ENCODE data around the gene PHLPP1.
A peak's percentile ranks its signal among the peaks of the same experiment; 100 is the strongest.

Gene PHLPP1

DNA sequence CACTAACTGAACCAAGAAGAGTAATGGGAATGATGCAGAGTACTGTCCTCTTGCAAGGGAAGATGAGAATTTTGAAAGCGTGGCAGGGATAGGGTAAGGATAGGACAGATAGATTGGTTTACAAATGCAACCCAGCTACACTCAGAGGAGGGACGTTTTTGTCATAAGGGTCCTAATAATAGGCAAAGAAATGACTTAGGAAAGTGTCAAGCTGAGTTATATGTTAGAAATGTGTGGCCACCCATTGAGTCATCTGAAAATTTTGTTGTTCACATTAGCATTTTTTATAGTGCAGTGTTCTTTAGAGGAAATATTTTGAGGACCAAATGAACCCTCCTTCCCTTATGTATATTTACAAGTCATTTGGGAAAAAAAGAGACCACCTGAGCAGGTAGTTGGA, 137.5 kb downstream of the PHLPP1 start:
- peak; percentile 21 for DNase-seq (ENCODE audit: low read depth)
- no peak overlapping the region for H3K4me3 ChIP-seq (ENCODE audit: low read length)
- TF ChIP-seq, protein P1, sequence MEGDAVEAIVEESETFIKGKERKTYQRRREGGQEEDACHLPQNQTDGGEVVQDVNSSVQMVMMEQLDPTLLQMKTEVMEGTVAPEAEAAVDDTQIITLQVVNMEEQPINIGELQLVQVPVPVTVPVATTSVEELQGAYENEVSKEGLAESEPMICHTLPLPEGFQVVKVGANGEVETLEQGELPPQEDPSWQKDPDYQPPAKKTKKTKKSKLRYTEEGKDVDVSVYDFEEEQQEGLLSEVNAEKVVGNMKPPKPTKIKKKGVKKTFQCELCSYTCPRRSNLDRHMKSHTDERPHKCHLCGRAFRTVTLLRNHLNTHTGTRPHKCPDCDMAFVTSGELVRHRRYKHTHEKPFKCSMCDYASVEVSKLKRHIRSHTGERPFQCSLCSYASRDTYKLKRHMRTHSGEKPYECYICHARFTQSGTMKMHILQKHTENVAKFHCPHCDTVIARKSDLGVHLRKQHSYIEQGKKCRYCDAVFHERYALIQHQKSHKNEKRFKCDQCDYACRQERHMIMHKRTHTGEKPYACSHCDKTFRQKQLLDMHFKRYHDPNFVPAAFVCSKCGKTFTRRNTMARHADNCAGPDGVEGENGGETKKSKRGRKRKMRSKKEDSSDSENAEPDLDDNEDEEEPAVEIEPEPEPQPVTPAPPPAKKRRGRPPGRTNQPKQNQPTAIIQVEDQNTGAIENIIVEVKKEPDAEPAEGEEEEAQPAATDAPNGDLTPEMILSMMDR (IDR thresholded peaks at IDR 0.05; ENCODE audit: insufficient read depth, low read depth, low read length, missing control alignments) = no peak

DNA sequence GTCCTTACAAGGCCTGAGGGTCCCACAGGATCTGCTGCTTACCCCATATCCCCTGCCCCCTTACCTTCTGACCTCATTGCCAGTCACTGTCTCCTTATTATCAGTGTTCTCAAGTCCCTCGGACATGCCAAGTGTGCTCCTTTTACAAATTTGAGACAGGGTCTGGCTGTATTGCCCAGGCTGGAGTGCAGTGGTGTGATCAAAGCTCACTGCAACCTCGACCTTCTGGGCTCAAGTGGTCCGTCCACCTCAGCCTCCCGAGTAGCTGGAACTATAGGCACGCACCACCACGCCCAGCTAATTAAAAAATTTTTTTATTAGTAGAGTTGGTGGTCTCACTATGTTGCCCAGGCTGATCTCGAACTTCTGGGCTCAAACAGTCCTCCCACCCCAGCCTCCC, 141.0 kb downstream of the PHLPP1 start:
- DNase-seq (ENCODE audit: low read depth) = no peak
- no peak overlapping the region for H3K4me3 ChIP-seq (ENCODE audit: low read length)
- TF ChIP-seq, protein P1 (IDR thresholded peaks at IDR 0.05; ENCODE audit: insufficient read depth, low read depth, low read length, missing control alignments) = no peak

DNA sequence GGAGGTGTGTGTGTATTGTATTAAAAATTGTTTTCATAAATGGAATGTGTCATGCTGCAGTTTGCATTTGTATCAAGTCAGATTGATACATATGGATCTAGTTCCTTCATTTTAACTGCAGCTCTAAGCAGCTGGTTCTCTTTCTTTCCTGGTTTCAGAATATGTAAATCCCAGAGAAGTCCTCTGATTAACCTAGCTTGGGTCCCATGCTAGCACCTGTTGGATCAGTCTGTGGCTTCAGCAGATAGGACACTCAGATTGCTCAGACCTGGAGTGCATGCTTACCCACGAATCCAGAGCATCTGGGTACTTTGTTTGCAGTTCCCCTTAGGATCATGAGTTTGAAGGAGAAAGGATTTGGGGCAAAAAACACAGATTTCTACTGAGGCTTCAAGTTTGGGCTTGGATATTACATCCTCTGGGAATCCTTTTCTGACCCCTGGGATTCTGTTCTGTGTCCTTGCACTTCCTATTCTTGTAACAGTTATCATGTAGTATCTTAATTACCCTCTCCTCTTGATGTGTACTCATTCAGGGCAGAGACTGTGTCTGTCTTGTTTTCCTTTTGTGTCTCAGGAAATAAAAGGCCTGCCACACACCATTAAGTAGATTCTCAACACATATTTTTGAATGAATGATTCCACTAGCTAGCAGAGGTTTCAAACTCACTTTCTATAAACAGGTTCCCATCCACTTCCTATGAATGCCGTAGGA, 142.1 kb downstream of the PHLPP1 start:
- TF ChIP-seq, protein P1 (IDR thresholded peaks at IDR 0.05; ENCODE audit: insufficient read depth, low read depth, low read length, missing control alignments) = no peak
- H3K4me3 ChIP-seq (ENCODE audit: low read length) = no peak overlapping the region
- DNase-seq (ENCODE audit: low read depth) = no peak

DNA sequence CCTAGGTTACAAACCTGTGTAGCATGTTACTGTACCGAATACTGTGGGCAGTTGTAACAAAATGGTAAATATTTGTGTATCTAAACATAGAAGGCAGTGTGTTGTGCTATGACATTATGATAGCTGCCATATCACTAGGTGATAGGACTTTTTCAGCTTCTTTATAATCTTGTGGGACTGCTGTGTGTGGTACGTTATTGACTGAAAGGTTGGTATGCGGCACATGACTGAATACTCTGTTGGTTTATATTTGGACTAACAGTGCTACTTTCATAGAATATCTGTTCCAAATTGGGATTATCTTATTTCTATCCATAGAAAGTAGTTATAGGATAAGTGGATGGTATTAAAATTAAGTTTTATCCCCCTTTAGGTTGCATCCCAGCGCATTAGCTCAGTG, 144.7 kb downstream of the PHLPP1 start:
- TF ChIP-seq, protein P1 (IDR thresholded peaks at IDR 0.05; ENCODE audit: insufficient read depth, low read depth, low read length, missing control alignments) = no peak
- DNase-seq (ENCODE audit: low read depth) = no peak
- no peak overlapping the region for H3K4me3 ChIP-seq (ENCODE audit: low read length)

DNA sequence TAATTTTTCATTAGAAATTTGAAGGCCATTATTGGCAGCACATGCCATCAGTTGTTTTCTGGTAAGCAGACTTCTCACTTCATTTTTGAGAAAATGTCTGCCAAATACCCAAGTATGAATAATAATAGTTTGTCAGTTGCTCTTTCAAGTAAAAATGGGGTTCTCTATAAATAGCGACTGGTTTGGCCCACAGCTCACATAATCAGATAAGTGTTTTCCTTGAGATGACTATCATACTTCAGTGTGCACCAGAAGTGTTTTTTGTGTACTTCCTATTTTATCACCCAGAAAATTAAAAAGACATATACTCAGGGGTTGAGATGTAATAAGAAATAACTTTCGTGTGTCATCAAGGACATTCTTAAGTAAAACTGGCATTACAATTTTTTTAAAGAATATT, 147.1 kb downstream of the PHLPP1 start:
- DNase-seq (ENCODE audit: low read depth) = no peak
- no peak overlapping the region for H3K4me3 ChIP-seq (ENCODE audit: low read length)
- TF ChIP-seq, protein P1 (IDR thresholded peaks at IDR 0.05; ENCODE audit: insufficient read depth, low read depth, low read length, missing control alignments) = no peak

DNA sequence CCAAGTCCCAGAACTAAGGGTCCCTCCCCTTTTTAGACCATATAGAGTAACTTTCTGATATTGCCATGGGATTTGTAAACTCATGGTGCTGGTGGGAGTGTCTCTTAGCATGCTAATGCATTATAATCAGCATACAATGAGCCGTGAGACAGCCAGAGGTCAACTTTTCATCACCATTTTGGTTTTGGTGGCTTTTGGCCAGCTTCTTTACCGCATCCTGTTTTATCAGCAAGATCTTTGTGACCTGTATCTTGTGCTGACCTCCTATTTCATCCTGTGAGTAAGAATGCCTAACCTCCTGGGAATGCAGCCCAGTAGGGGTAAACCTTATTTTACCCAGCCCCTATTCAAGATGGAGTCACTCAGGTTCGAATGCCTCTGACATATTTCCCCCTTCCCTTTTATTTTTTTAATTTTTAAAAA, 148.2 kb downstream of the PHLPP1 start:
- no peak overlapping the region for H3K4me3 ChIP-seq (ENCODE audit: low read length)
- no peak for DNase-seq (ENCODE audit: low read depth)
- TF ChIP-seq, protein P1 (IDR thresholded peaks at IDR 0.05; ENCODE audit: insufficient read depth, low read depth, low read length, missing control alignments) = no peak

DNA sequence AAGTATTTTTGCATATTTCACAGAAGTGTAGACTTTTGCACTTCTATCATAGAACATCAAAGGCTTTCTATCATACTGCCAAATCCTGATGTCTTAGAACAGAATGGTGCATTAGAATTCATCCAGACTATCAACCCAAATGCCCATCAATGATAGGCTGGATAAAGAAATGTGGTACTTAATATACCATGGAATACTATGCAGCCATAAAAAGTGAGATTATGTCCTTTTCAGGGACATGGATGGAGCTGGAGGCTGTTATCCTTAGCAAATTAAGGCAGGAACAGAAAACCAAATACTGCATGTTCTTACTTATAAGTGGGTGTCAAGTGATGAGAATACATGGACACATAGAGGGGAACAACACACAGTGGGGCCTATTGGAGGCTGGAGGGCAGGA, 150.2 kb downstream of the PHLPP1 start:
- TF ChIP-seq, protein P1 (IDR thresholded peaks at IDR 0.05; ENCODE audit: insufficient read depth, low read depth, low read length, missing control alignments) = no peak

More for the DNA sequence above, 150.2 kb downstream of the PHLPP1 start:
- DNase-seq (ENCODE audit: low read depth) = no peak
- H3K4me3 ChIP-seq (ENCODE audit: low read length) = no peak overlapping the region
